Measurements from ENCODE around the gene FOXA3. TPM values are rescaled to one million over a fixed set of nuclear protein-coding genes. Genes with fewer than 3 reads are reported as not detected.

FOXA3 gene
- total RNA-seq, 1 donor = not detected

DNA sequence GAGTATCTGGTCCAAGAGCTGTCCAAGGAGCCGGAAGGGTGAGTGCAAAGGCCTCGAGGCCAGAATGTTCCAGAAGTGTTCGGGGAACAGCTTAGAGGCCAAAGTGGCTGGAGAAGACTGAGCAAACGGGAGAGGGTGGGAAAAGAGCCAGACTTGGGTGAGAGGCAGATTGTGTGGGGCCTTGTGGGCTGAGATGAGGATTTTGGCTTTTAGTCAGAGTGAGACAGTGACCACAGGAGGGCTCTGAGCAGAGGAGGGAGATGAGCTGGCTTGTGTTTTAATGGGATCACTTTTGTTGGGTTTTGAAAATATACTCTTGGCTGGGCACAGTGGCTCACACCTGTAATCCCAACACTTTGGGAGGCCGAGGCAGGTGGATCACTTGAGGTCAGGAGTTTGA is 44.8 kb downstream of the FOXA3 start:
- no peak overlapping the region for H3K4me3 ChIP-seq (ENCODE audit: low read depth, low read length)
- no peak for DNase-seq (ENCODE audit: low read depth)
- TF ChIP-seq, protein P1, sequence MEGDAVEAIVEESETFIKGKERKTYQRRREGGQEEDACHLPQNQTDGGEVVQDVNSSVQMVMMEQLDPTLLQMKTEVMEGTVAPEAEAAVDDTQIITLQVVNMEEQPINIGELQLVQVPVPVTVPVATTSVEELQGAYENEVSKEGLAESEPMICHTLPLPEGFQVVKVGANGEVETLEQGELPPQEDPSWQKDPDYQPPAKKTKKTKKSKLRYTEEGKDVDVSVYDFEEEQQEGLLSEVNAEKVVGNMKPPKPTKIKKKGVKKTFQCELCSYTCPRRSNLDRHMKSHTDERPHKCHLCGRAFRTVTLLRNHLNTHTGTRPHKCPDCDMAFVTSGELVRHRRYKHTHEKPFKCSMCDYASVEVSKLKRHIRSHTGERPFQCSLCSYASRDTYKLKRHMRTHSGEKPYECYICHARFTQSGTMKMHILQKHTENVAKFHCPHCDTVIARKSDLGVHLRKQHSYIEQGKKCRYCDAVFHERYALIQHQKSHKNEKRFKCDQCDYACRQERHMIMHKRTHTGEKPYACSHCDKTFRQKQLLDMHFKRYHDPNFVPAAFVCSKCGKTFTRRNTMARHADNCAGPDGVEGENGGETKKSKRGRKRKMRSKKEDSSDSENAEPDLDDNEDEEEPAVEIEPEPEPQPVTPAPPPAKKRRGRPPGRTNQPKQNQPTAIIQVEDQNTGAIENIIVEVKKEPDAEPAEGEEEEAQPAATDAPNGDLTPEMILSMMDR (IDR thresholded peaks at IDR 0.05; ENCODE audit: insufficient read depth, low read depth, low read length) = no peak

- DNase-seq (ENCODE audit: low read depth) = no peak
- no peak overlapping the region for H3K4me3 ChIP-seq (ENCODE audit: low read depth, low read length)
- TF ChIP-seq, protein P1 (IDR thresholded peaks at IDR 0.05; ENCODE audit: insufficient read depth, low read depth, low read length) = no peak
Measured at GRCh38 chr19:45911291-45911690, 47.2 kb downstream of the FOXA3 start.

- no peak for DNase-seq (ENCODE audit: low read depth)
- no peak within 1 kb of the TSS for H3K4me3 ChIP-seq (ENCODE audit: low read depth, low read length)
- TF ChIP-seq, protein P1 (IDR thresholded peaks at IDR 0.05; ENCODE audit: insufficient read depth, low read depth, low read length) = no peak
Measured at GRCh38 chr19:45913874-45914830, 50.0 kb downstream of the FOXA3 start, which contains the start of gene NANOS2. Gene NANOS2, minus strand, starts transcription at chr19:45914778. Its CDS starts 85 bp downstream, at chr19:45914693.

- DNase-seq (ENCODE audit: low read depth) = no peak
- TF ChIP-seq, protein P1 (IDR thresholded peaks at IDR 0.05; ENCODE audit: insufficient read depth, low read depth, low read length) = no peak
- no peak overlapping the region for H3K4me3 ChIP-seq (ENCODE audit: low read depth, low read length)
Measured at GRCh38 chr19:45917421-45918091, 53.4 kb downstream of the FOXA3 start.

GRCh38 chr19:45918721-45919120 is 54.6 kb downstream of the FOXA3 start:
- DNase-seq (ENCODE audit: low read depth) = no peak
- H3K4me3 ChIP-seq (ENCODE audit: low read depth, low read length) = no peak overlapping the region
- TF ChIP-seq, protein P1 (IDR thresholded peaks at IDR 0.05; ENCODE audit: insufficient read depth, low read depth, low read length) = no peak

DNA sequence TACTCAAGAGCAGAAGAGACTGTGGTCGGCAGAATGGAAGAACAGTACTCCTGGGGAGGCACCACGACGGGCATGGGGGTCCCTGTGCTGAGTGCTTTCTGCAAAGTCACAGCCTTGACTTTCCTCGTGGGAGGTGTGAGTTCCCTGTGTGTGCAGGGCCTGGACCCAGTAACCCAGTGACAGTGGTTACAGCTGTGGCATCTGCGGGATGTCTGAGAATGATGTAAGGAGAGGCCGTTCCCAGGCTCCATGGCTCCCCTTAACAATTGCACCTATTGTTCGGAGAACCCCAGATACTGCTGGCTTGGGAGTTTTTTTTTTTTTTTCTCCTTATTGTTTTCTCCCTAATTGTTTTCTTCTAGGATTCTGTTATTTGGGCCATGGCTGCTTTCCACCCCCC is 55.6 kb downstream of the FOXA3 start:
- H3K4me3 ChIP-seq (ENCODE audit: low read depth, low read length) = no peak overlapping the region
- TF ChIP-seq, protein P1 (IDR thresholded peaks at IDR 0.05; ENCODE audit: insufficient read depth, low read depth, low read length) = no peak
- no peak for DNase-seq (ENCODE audit: low read depth)
